Muscle of leg (tissue), 11 donors: ENCODE data around the gene MYMX. TPM values are rescaled to one million over a fixed set of nuclear protein-coding genes. Genes with fewer than 3 reads are reported as not detected.
"Not testable (repeated sequence)": the region's sequence is repeated elsewhere in the genome, so short reads cannot be mapped to it uniquely, and the experiment has no call there.

Experiments used
- DNase-seq: peaks from one replicate; pipeline ENCODE4 v3.0.0; 2013
- H3K27ac ChIP-seq: one replicate; pipeline ENCODE4 v1.5.1; 2013; ENCODE audit warnings: mild to moderate bottlenecking, low read length, control low read depth
- H3K27me3 ChIP-seq: one replicate; pipeline ENCODE4 v1.6.1; 2013; ENCODE audit warnings: low read length; ENCODE audit not compliant: control insufficient read depth, insufficient read depth
- H3K36me3 ChIP-seq: one replicate; pipeline ENCODE4 v1.6.1; 2013; ENCODE audit warnings: low read length; ENCODE audit not compliant: control insufficient read depth, insufficient read depth
- H3K4me1 ChIP-seq: one replicate; pipeline ENCODE4 v1.6.1; 2013; ENCODE audit warnings: low read length; ENCODE audit not compliant: control insufficient read depth, insufficient read depth
- H3K4me3 ChIP-seq: one replicate; pipeline ENCODE4 v1.5.1; 2013; ENCODE audit warnings: low read length, control low read depth
- H3K9me3 ChIP-seq: replicated peaks from 2 replicates; pipeline ENCODE4 v1.6.1; 2013; ENCODE audit warnings: low read depth, low read length; ENCODE audit not compliant: control insufficient read depth
- WGBS: methylation state at CpG from one replicate; pipeline ENCODE4 v1.1.5; 2013; ENCODE audit warnings: missing lambda C conversion rate; ENCODE audit not compliant: insufficient coverage; 5-methylcytosine and 5-hydroxymethylcytosine counted together
- polyA plus RNA-seq, 8 donors: library from polyadenylated mRNA; unstranded; fragments of 120-200 nt; gene quantifications; one replicate each; pipeline versions ENCODE4 v1.2.1 to v1.2.3, GENCODE V29; 2013; ENCODE audit warnings: inconsistent platforms in 1 of 8, low replicate concordance in 1 of 8; ENCODE audit not compliant: insufficient read length in 8 of 8, insufficient read depth in 1 of 8
- total RNA-seq: library from RNA; stranded (reverse); fragments of 120-200 nt; gene quantifications from one replicate; pipeline ENCODE4 v1.2.4, GENCODE V29; 2013

MYMX gene
- total and polyA plus RNA-seq, 9 donors, result 12.4 to 31.2 (median 26.6) TPM

GRCh38 chr6:44185356-44185755 is 31.4 kb upstream of the MYMX start:
- H3K9me3 ChIP-seq, H3K27me3 ChIP-seq, H3K4me3 ChIP-seq, H3K4me1 ChIP-seq, H3K27ac ChIP-seq, H3K36me3 ChIP-seq, DNase-seq: not testable (repeated sequence)
- WGBS, result 79% methylated on average over 3 of the region's 7 CpGs

DNA sequence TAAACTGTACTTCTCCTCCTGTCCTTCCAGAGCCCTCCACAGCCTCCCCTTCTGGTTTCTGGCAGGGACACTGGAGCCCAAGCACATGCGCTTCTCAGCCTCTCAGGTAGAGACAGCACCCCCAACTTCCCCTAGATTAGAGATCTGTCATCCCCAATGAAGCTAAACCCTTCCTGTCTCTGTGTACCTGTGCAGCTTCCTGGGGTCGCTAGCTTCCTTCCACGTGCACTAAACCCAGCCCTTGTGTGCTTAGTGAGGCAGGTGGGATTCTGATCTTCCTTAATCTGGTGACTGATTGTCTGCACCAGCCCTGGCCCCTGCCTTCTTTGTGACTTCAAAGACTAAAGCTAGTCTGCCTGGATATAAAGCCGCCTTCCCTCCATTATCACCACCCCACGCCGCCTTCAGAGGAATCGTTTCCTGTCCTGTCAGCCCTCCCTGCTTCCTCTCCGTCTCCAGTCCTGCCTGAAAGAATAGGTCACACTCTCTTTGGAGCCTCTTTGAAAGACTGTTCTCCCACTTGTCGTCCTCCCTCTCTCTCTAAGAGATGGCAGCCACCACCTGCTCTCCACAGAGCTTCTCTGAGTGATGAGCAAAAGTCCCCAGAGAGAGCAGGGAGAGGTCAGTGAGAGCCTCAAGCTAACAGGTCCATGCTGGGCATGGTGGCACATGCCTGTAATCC is 30.6 kb upstream of the MYMX start:
- no peak for DNase-seq
- 18% methylated on average over 9 of the region's 9 CpGs for WGBS

DNA sequence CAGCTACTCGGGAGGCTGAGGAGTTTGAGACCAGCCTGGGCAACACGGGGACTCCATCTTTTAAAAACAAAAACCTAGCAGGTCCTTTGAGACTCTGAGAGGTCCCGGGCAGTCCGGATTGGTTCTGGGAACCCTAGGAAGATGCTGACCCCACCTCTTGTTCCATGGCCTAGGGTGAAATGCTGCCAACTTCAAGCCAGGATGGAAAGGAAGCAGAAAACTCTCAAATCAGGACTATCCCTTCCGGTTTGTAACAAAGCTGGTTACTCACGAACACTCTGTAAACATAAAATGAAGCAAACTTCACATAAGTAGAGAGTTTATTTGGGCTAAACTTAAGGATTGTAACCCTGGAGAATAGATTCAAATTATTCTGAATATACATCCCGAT is 30.1 kb upstream of the MYMX start:
- WGBS, result 76% methylated on average over 4 of the region's 7 CpGs
- H3K27ac ChIP-seq, result no peak overlapping the region
- no peak for DNase-seq
- H3K36me3 ChIP-seq, result no peaks in the 10 kb centered on the region
- H3K9me3 ChIP-seq, result no peaks in the 10 kb centered on the region
- no peaks in the 10 kb centered on the region for H3K27me3 ChIP-seq
- no peak overlapping the region for H3K4me3 ChIP-seq
- peaks cover 8% of the 10 kb centered on the region for H3K4me1 ChIP-seq

More for the DNA sequence above, 30.6 kb upstream of the MYMX start:
- Histone ChIP-seq H3K27me3 (no peaks in the 10 kb centered on the region), H3K4me3 (no peak overlapping the region), H3K4me1 (peaks cover 8% of the 10 kb centered on the region), H3K9me3 (no peaks in the 10 kb centered on the region), H3K36me3 (no peaks in the 10 kb centered on the region), H3K27ac (no peak overlapping the region)

GRCh38 chr6:44188819-44189218 is 27.9 kb upstream of the MYMX start:
- Histone ChIP-seq H3K27ac (no peak overlapping the region), H3K36me3 (no peaks in the 10 kb centered on the region), H3K4me3 (no peak overlapping the region), H3K9me3 (no peaks in the 10 kb centered on the region), H3K27me3 (no peaks in the 10 kb centered on the region), H3K4me1 (peaks cover 10% of the 10 kb centered on the region)
- no CpG with 5 or more reads among the region's 2 CpGs for WGBS
- no peak for DNase-seq

DNA sequence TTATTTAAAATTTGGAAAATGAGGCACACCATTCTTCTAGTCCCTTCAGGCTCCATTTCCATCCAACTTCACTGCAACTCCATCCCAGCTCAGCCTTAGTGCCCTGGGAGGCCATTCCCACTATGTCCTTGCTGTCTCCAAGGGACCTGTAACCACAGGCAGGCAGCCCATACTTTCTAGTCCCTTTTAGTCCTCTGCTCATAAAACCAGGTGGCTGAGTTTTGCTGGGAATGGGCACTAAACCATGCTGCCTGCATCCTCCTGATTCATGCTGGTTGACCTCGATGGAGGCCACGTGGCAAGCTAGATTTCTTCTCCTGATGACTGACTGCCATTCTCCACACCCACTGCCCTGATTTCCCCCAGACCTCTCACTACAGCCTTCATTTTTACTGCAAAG is 27.5 kb upstream of the MYMX start:
- no peaks in the 10 kb centered on the region for H3K9me3 ChIP-seq
- no peak overlapping the region for H3K4me3 ChIP-seq
- WGBS, result 77% methylated on average over 2 of the region's 2 CpGs
- H3K27me3 ChIP-seq, result no peaks in the 10 kb centered on the region
- H3K4me1 ChIP-seq, result peaks cover 10% of the 10 kb centered on the region
- no peak for DNase-seq
- no peaks in the 10 kb centered on the region for H3K36me3 ChIP-seq
- no peak overlapping the region for H3K27ac ChIP-seq

DNA sequence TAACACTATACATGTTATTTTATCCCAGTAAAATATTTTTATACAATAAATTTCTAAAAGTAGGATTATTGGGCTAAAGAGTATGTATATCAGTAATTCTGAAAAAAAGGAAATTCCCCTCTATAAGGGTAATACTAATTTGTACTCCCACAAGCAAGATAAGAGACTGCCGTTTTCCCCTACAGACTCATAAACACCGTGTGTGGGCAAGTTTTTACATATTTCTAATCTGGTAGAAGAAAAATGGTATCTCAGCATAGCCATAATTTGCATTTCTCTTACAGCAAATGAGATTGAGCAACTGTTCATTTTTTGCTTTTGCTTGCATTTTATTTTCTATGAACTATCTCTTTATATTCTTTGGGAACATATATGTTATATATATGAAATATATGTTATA is 26.0 kb upstream of the MYMX start:
- Histone ChIP-seq H3K27me3 (no peaks in the 10 kb centered on the region), H3K27ac (no peak overlapping the region), H3K4me1 (peaks cover 10% of the 10 kb centered on the region), H3K4me3 (no peak overlapping the region), H3K9me3 (no peaks in the 10 kb centered on the region), H3K36me3 (no peaks in the 10 kb centered on the region)
- no peak for DNase-seq
- WGBS, result no CpG with 5 or more reads among the region's 2 CpGs

- H3K9me3 ChIP-seq, result no peaks in the 10 kb centered on the region
- H3K36me3 ChIP-seq, result no peaks in the 10 kb centered on the region
- no peak overlapping the region for H3K4me3 ChIP-seq
- H3K27me3 ChIP-seq, result no peaks in the 10 kb centered on the region
- WGBS, result 23% methylated on average over 10 of the region's 10 CpGs
- DNase-seq, result no peak
- peak overlapping the region; percentile 36 for H3K27ac ChIP-seq
- peaks cover 2% of the 10 kb centered on the region for H3K4me1 ChIP-seq
Measured at GRCh38 chr6:44192428-44193041, 24.2 kb upstream of the MYMX start.

GRCh38 chr6:44193307-44193910 is 23.3 kb upstream of the MYMX start:
- no peak overlapping the region for H3K4me3 ChIP-seq
- DNase-seq, result no peak
- H3K27ac ChIP-seq, result no peak overlapping the region
- no peaks in the 10 kb centered on the region for H3K27me3 ChIP-seq
- peaks cover 2% of the 10 kb centered on the region for H3K4me1 ChIP-seq
- H3K36me3 ChIP-seq, result no peaks in the 10 kb centered on the region
- WGBS, result 92% methylated on average over 5 of the region's 8 CpGs
- no peaks in the 10 kb centered on the region for H3K9me3 ChIP-seq

DNA sequence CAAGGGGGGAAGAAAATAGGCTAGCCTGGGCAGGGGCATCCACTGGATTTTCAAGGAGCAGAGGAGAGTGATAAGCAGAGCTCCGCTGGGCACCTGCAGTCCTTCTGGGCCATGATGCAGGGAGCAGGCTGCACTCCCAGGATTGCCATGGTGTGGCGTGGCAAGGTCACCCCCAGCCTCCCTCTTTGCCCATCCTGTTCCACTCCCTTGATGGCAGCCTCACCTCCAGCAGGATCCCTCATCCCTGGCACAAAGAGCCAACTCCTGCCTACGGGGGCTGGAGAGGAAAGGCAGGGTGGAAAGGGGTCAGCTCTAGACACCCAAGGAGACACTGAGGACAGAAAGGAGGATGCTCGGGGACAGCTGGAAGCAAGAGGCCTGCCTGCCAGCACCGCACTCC is 22.4 kb upstream of the MYMX start:
- no peaks in the 10 kb centered on the region for H3K27me3 ChIP-seq
- no peak overlapping the region for H3K4me3 ChIP-seq
- peaks cover 2% of the 10 kb centered on the region for H3K4me1 ChIP-seq
- H3K9me3 ChIP-seq, result no peaks in the 10 kb centered on the region
- no peak overlapping the region for H3K27ac ChIP-seq
- no peaks in the 10 kb centered on the region for H3K36me3 ChIP-seq
- DNase-seq, result no peak
- 67% methylated on average over 3 of the region's 5 CpGs for WGBS

- H3K36me3 ChIP-seq, H3K27me3 ChIP-seq, H3K9me3 ChIP-seq, H3K4me3 ChIP-seq, H3K27ac ChIP-seq, DNase-seq: not testable (repeated sequence)
- H3K4me1 ChIP-seq, result peaks cover 11% of the 10 kb centered on the region
- WGBS, result 86% methylated on average over 8 of the region's 11 CpGs
Measured at GRCh38 chr6:44196351-44196750, 20.4 kb upstream of the MYMX start.
